GM12873 (cell line): Measurements from ENCODE around the gene LGALS7.

ENCODE experiments used
- TF ChIP-seq, protein P1 (sequence below): IDR thresholded peaks from 2 replicates; pipeline ENCODE4 v1.5.1; 2012; ENCODE audit warnings: low read depth, mild to moderate bottlenecking, moderate library complexity, low read length, control low read depth; ENCODE audit not compliant: insufficient read depth; ENCODE audit errors: missing control alignments

The LGALS7 gene

DNA sequence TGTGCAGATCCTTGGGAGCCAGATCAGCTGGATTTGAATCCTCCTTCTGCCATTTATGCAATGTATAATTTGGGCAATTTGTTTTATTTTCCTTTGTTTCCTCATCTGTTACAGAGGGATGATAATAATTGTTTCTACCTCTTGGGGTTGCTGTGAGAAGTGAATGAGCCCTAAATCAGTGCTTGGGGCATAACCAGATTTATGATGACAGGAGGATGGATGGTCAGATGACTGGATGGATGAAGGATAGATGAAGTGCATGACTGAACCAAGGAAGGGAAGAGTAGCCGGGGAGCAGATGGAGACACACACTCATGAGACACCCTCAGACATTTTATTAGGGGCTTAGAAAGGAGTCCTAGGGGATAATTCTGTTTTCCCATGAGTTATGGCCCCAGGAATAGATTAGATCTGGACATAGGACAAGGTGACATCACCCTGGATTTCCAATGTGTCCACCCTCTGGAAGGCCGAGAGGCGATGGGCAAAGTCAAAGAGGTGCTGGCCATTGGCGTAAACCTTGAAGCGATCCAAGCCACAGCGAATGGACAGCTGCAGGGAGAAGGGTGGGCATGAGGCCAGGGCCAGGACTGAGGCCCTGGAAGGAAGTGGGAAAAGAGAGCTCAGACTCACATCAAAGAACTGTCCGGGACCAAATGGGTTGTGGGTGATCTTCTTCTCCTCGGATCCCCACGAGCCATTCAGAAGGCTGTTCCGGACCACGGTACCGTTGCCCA lies 28.2 kb upstream of the LGALS7 start:
- TF ChIP-seq, protein P1, sequence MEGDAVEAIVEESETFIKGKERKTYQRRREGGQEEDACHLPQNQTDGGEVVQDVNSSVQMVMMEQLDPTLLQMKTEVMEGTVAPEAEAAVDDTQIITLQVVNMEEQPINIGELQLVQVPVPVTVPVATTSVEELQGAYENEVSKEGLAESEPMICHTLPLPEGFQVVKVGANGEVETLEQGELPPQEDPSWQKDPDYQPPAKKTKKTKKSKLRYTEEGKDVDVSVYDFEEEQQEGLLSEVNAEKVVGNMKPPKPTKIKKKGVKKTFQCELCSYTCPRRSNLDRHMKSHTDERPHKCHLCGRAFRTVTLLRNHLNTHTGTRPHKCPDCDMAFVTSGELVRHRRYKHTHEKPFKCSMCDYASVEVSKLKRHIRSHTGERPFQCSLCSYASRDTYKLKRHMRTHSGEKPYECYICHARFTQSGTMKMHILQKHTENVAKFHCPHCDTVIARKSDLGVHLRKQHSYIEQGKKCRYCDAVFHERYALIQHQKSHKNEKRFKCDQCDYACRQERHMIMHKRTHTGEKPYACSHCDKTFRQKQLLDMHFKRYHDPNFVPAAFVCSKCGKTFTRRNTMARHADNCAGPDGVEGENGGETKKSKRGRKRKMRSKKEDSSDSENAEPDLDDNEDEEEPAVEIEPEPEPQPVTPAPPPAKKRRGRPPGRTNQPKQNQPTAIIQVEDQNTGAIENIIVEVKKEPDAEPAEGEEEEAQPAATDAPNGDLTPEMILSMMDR = no peak

DNA sequence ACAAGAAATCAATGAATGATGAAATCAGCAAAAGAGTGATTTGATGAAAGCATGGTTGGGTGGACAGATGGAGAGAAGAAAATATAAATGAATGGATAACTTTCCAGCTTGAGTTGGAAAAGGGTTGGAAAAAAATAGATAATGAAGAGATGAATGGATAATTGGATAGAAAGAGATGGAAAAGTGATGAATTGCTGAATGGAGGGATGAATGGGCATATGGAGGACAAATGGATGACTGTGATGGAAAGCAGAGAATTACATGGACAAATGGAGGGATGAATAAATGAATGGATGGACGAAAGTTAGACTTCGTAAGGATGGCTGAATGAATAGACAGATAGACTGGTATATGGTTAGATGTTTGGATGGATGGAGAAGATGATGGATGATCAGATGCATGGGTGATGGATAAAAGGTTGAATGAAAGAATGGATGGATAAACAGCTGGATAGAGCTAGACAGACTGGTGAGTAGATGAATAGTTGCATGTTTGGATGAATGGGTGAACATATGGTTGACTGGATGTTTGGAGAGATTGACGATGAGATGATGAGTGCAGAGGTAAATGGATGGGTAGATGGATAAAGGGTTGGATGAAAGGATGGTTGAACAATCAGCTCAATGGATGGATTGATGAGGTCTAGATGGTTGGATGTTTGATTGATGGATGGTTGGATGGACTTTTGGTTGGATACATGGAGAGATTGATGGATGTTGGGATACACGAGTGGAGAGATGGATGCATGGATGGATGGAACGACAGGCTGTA lies 27.4 kb upstream of the LGALS7 start:
- TF ChIP-seq, protein P1 = no peak

DNA sequence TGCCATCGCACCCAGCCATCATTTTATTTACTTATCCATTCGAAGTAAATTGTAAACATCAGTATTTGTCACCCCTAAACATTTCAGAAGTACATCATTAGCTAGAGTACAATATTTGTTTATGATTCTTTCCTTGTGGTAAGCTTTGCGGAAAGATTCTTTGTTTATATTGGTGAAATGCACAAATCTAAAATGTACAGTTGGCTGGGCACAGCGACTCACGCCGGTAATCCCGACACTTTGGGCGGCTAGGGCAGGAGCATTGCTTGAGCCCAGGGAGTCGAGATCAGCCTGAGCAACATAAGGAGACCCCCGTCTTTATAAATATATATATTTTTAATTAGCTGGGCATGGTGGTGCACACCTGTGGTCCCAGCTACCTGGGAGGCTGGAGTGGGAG lies 25.8 kb upstream of the LGALS7 start:
- TF ChIP-seq, protein P1 = no peak

DNA sequence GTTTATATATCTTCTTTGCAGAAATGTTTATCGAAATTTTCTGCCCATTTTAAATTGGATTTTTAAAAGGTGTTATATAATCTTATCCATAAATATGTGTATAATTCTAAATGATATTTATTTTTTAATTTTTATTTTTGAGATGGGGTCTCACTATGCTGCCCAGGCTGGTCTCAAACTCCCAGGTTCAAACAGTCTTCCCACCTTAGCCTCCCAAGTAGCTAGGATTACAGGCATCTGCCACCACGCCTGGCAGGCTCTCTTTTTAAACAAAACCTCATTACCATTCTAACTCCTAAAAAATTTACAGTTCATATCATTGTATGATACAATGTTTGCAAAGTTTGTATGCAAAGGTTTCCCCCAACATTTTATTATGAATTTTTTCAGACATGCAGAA lies 22.8 kb upstream of the LGALS7 start:
- TF ChIP-seq, protein P1 = no peak

DNA sequence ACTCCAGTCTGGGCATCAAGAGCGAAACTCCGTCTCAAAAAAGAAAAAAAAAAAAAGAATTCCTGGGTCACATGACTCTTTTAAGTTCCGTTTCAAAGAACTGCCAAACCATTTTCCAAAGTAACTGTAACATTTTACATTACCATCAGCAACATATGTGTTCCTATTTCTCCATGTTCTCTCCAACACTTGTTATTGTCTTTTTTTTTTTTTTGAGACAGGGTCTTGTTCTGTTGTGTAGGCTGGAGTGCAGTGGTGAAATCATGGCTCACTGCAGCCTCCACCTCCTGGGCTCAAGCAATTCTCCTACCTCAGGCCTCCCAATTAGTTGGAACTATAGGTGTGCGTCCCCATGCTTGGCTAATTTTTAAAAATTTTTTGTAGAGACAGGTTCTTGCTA lies 22.2 kb upstream of the LGALS7 start:
- TF ChIP-seq, protein P1 = no peak

DNA sequence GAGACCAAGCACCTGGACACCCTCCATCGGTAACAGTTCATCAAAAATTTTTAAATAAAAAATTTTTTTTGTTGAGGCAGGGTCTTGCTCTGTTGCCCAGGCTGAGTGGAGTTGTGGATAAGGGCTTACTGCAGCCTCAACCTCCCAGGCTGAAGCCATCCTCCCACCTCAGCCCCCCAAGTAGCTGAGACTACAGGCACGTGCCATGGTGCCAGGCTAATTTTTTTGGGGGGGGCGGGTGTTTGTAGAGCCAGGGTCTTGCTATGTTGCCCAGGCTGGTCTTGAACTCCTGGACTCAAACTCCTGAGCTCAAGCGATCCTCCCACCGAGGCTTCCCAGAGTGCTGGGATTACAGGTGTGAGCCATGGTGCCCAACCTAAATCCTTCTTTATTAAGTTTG lies 20.4 kb upstream of the LGALS7 start:
- TF ChIP-seq, protein P1 = no peak

DNA sequence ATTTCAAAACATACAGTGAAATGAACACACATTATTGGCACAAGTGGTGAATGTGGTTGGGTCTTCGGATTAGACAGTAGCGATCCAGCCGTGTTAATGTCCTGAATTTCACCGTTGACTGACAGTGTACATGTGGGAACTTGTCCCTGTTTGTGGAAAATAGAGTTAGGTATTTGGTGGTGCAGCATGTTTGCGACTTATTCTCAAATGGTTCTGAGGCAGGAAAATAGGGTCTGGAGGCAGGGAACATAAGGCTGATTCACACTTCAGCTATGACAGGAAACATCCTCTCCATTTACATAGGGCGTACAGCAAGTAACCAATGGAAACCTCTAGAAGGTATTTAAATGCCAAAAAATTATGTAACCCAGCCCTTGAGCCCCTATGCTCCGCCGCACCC lies 19.9 kb upstream of the LGALS7 start:
- TF ChIP-seq, protein P1 = no peak
